HUDEP-2 (cell line): ENCODE data around the gene PAK1IP1.
A peak's percentile ranks its signal among the peaks of the same experiment; 100 is the strongest.

Experiments
- DNase-seq, 76 experiments: peaks; one replicate each; lab custom pipeline; 2025; ENCODE audit not compliant: unreplicated experiment in 76 of 76; lab: John Stamatoyannopoulos, UW

PAK1IP1 gene

GRCh38 chr6:10690651-10691445 lies 3.9 kb upstream of the PAK1IP1 start:
- no peak for DNase-seq

- DNase-seq = no peak
Measured at GRCh38 chr6:10692965-10693538, 1.7 kb upstream of the PAK1IP1 start.

GRCh38 chr6:10695086-10695657 lies 400 bp downstream of the PAK1IP1 start:
- peak in 1 of 76 experiments; percentile 33 for DNase-seq

GRCh38 chr6:10696655-10697054 lies 1.9 kb downstream of the PAK1IP1 start:
- DNase-seq = no peak

- DNase-seq = no peak
Measured at GRCh38 chr6:10713962-10714361, 19.2 kb downstream of the PAK1IP1 start.

- DNase-seq = peak in 52 of 76 experiments; percentile 10 to 79 (median 54)
Measured at GRCh38 chr6:10719296-10719963, 24.7 kb downstream of the PAK1IP1 start.

GRCh38 chr6:10719964-10720264 lies 25.1 kb downstream of the PAK1IP1 start:
- peak in 48 of 76 experiments; percentile 26 to 79 (median 56) for DNase-seq

GRCh38 chr6:10720265-10720959 lies 25.6 kb downstream of the PAK1IP1 start:
- DNase-seq = peak in 59 of 76 experiments; percentile 12 to 79 (median 51)

- peak in 40 of 76 experiments; percentile 18 to 69 (median 42) for DNase-seq
Measured at GRCh38 chr6:10720960-10721849, 26.4 kb downstream of the PAK1IP1 start.

GRCh38 chr6:10721850-10722569 lies 27.2 kb downstream of the PAK1IP1 start:
- peak in 3 of 76 experiments; percentile 32 to 46 (median 37) for DNase-seq

- DNase-seq = peak in 8 of 76 experiments; percentile 39 to 67 (median 57)
Measured at GRCh38 chr6:10722570-10722819, 27.7 kb downstream of the PAK1IP1 start.

GRCh38 chr6:10722820-10723566 lies 28.2 kb downstream of the PAK1IP1 start, which contains the start of gene TMEM14C:
TMEM14C (plus strand) TSS chr6:10723070; CDS start chr6:10724614, 1,544 bp downstream.
- DNase-seq = peak in 75 of 76 experiments; percentile 67 to 99 (median 96)

GRCh38 chr6:10723567-10723881 lies 28.8 kb downstream of the PAK1IP1 start:
- DNase-seq = peak in 10 of 76 experiments; percentile 9 to 51 (median 27)

- DNase-seq = peak in 75 of 76 experiments; percentile 58 to 96 (median 85)
Measured at GRCh38 chr6:10725044-10725443, 30.3 kb downstream of the PAK1IP1 start.

- DNase-seq = no peak
Measured at GRCh38 chr6:10725716-10726115, 30.9 kb downstream of the PAK1IP1 start.

- no peak for DNase-seq
Measured at GRCh38 chr6:10730254-10730653, 35.5 kb downstream of the PAK1IP1 start.

GRCh38 chr6:10733151-10733715 lies 38.5 kb downstream of the PAK1IP1 start:
- DNase-seq = no peak

GRCh38 chr6:10733863-10734262 lies 39.1 kb downstream of the PAK1IP1 start:
- DNase-seq = no peak
